Fibroblast of pulmonary artery (primary cell): ENCODE data around the gene OMD.

Source experiments
- DNase-seq: peaks from one replicate; pipeline ENCODE4 v3.0.0-alpha.2; 2010; ENCODE audit warnings: low read depth
- H3K4me3 ChIP-seq: replicated peaks from 2 replicates; pipeline ENCODE4 v1.5.1; 2011; ENCODE audit warnings: low read depth, mild to moderate bottlenecking, control low read depth, low read length, moderate library complexity
- CTCF ChIP-seq: IDR thresholded peaks from 2 replicates; pipeline ENCODE4 v1.5.1; 2011; ENCODE audit warnings: mild to moderate bottlenecking, control low read depth, low read length, inconsistent platforms; ENCODE audit errors: missing control alignments

The OMD gene

GRCh38 chr9:92455217-92455616 lies 30.9 kb upstream of the OMD start:
- DNase-seq, result peak; percentile 10
- no peak overlapping the region for H3K4me3 ChIP-seq
- peak; percentile 33 for TF ChIP-seq CTCF

GRCh38 chr9:92446536-92446935 lies 22.3 kb upstream of the OMD start:
- no peak for TF ChIP-seq CTCF
- no peak for DNase-seq
- no peak overlapping the region for H3K4me3 ChIP-seq

- TF ChIP-seq CTCF, result no peak
- no peak for DNase-seq
- no peak overlapping the region for H3K4me3 ChIP-seq
Measured at GRCh38 chr9:92444841-92445240, 20.6 kb upstream of the OMD start.

GRCh38 chr9:92440751-92441046 lies 16.4 kb upstream of the OMD start:
- no peak overlapping the region for H3K4me3 ChIP-seq
- DNase-seq, result no peak
- TF ChIP-seq CTCF, result no peak

- DNase-seq, result peak; percentile 65
Measured at GRCh38 chr9:92439921-92440750, 15.9 kb upstream of the OMD start.

GRCh38 chr9:92438900-92439526 lies 14.7 kb upstream of the OMD start:
- DNase-seq, result peak; percentile 62
- TF ChIP-seq CTCF, result peak; percentile 22
- no peak overlapping the region for H3K4me3 ChIP-seq

More at GRCh38 chr9:92439921-92440750, 15.9 kb upstream of the OMD start:
- TF ChIP-seq CTCF, result no peak
- no peak overlapping the region for H3K4me3 ChIP-seq
